ENCODE data around the gene TNIK.

DNA sequence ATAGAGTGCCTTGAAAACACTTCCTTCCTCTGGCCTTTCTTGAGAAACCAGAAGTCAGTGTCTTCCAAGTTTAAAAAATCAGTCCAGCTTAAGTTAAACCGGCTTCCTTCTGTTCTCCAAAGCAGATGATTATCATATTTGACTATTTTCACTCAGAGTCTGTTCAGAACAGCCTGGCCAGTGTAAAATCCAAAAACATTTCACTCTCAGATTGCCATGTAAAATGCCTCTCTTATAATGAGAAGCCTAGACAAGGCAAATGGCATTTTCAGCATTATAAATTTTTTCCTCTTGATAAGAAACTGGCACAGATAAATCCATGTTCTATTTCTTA is 193.5 kb downstream of the TNIK start:
- TF ChIP-seq POLR2A (IDR thresholded peaks at IDR 0.05) (no peak), POLR2AphosphoS5 (IDR thresholded peaks at IDR 0.05) (no peak)
- TF ChIP-seq, protein P1, sequence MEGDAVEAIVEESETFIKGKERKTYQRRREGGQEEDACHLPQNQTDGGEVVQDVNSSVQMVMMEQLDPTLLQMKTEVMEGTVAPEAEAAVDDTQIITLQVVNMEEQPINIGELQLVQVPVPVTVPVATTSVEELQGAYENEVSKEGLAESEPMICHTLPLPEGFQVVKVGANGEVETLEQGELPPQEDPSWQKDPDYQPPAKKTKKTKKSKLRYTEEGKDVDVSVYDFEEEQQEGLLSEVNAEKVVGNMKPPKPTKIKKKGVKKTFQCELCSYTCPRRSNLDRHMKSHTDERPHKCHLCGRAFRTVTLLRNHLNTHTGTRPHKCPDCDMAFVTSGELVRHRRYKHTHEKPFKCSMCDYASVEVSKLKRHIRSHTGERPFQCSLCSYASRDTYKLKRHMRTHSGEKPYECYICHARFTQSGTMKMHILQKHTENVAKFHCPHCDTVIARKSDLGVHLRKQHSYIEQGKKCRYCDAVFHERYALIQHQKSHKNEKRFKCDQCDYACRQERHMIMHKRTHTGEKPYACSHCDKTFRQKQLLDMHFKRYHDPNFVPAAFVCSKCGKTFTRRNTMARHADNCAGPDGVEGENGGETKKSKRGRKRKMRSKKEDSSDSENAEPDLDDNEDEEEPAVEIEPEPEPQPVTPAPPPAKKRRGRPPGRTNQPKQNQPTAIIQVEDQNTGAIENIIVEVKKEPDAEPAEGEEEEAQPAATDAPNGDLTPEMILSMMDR (IDR thresholded peaks at IDR 0.05 in 8 of 11, conservative IDR thresholded peaks at IDR 0.05 in 3 of 11) = no peak
